Natural killer cell (primary cell): ENCODE results near the gene CSNK1D. TPM values are rescaled to one million over a fixed set of nuclear protein-coding genes. Genes with fewer than 3 reads are reported as not detected.

ENCODE experiments used
- ATAC-seq, 3 donors: fragments of 150-1000 bp in 2 of 3; fragments of 200-7000 bp in 1 of 3; cut with Tn5 transposase; 1 replicate in 1 of 3; 2 replicates in 2 of 3; pipeline ENCODE4 v1.10.0; 2021; ENCODE audit warnings: mild to moderate bottlenecking in 2 of 3, moderate library complexity in 2 of 3
- DNase-seq, 2 donors: peaks; one replicate each; pipeline versions ENCODE4 v3.0.0 to v3.0.0-alpha.2; 2013 to 2021; ENCODE audit warnings: mixed read lengths in 1 of 2
- H3K27ac ChIP-seq: one replicate; pipeline ENCODE4 v1.5.1; 2013; ENCODE audit warnings: mild to moderate bottlenecking, low read length
- H3K27me3 ChIP-seq: one replicate; pipeline ENCODE4 v1.6.1; 2013; ENCODE audit warnings: low read length; ENCODE audit not compliant: control insufficient read depth, insufficient read depth
- H3K36me3 ChIP-seq: one replicate; pipeline ENCODE4 v1.6.1; 2013; ENCODE audit warnings: low read length; ENCODE audit not compliant: control insufficient read depth, insufficient read depth
- H3K4me1 ChIP-seq: one replicate; pipeline ENCODE4 v1.6.1; 2013; ENCODE audit warnings: low read length; ENCODE audit not compliant: control insufficient read depth, insufficient read depth
- H3K4me3 ChIP-seq: one replicate; pipeline ENCODE4 v1.5.1; 2013; ENCODE audit warnings: low read length
- H3K9me3 ChIP-seq: one replicate; pipeline ENCODE4 v1.6.1; 2013; ENCODE audit warnings: low read length; ENCODE audit not compliant: control insufficient read depth, insufficient read depth
- H3K27ac Mint-ChIP-seq, 2 donors: one replicate each; pipeline ENCODE4 v1.8.0; 2022; ENCODE audit warnings: mild to moderate bottlenecking in 2 of 2, mixed read lengths in 2 of 2, moderate library complexity in 1 of 2
- H3K27me3 Mint-ChIP-seq, 2 donors: one replicate each; pipeline ENCODE4 v1.8.0; 2022; ENCODE audit warnings: low read depth in 2 of 2, mixed read lengths in 2 of 2
- H3K36me3 Mint-ChIP-seq: one replicate; pipeline ENCODE4 v1.8.0; 2022; ENCODE audit warnings: mixed read lengths
- H3K4me1 Mint-ChIP-seq, 2 donors: one replicate each; pipeline ENCODE4 v1.8.0; 2022; ENCODE audit warnings: mixed read lengths in 2 of 2
- H3K4me3 Mint-ChIP-seq: one replicate; pipeline ENCODE4 v1.8.0; 2022; ENCODE audit warnings: mild to moderate bottlenecking, moderate library complexity, mixed read lengths
- H3K9me3 Mint-ChIP-seq, 2 donors: one replicate each; pipeline ENCODE4 v1.8.0; 2022; ENCODE audit warnings: mixed read lengths in 2 of 2
- WGBS: methylation state at CpG from one replicate; pipeline ENCODE4 v1.1.7; 2013; ENCODE audit warnings: missing lambda C conversion rate; ENCODE audit not compliant: insufficient coverage; 5-methylcytosine and 5-hydroxymethylcytosine counted together
- intact Hi-C: fragments of 100-400 bp; cut with micrococcal nuclease; formaldehyde crosslinking; loops from one replicate; pipeline ENCODE4 v1.14.2; 2022
- total RNA-seq, 4 donors: library from RNA; stranded (reverse); fragments of 120-200 nt in 1 of 4; gene quantifications; one replicate each; pipeline versions ENCODE4 v1.2.3 to v1.2.4, GENCODE V29; 2013 to 2022
- TF ChIP-seq, protein P1 (sequence below): fragments of 200-600 bp; IDR thresholded peaks from one replicate; pipeline ENCODE4 v1.8.0; 2022; ENCODE audit warnings: antibody characterized with exemption

Gene CSNK1D
- total RNA-seq, 3 donors from 2014 or later (not counting 1 experiment from before 2014, with no cell fraction given): 423 to 475 (median 468) TPM

DNA sequence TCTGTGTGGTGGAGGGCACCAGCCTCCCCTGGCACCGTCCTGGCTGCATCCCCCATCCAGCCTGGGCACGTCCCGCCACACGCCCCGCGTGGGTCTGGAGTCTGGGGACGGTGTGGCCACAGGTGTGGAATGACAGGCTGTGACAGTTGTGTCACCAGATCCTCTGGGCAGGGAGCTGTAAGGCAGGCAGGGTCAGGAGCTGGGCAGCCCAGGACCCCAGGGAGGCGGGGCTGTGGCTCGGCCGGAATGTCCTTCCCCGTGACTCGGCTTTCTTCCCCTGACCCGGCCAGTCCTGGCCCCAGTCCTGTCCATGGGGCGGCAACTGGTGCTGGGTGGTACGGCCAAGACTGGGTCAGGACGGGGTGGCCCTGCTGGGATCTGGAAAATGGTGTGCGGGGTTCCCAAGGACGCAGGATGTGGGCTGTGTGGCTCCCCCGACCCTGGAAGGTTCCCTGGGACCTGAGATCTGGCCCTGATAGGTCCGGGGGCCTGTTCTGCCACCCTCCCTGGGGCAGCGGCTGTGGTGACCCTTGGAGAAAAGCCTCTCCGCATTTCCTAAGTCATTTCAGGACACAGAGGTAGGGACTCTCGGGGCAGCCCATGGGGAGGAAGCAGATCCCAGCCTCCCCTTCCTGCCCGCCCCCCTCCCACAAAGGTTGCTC is 48.0 kb downstream of the CSNK1D start:
- H3K27me3 Mint-ChIP-seq: no peaks in the 10 kb centered on the region
- H3K36me3 Mint-ChIP-seq: no peaks in the 10 kb centered on the region
- intact Hi-C loops: no loop called here
- no peak overlapping the region for H3K4me3 ChIP-seq
- WGBS: 93% methylated on average over 24 of the region's 24 CpGs
- no peaks in the 10 kb centered on the region for H3K27me3 ChIP-seq
- peaks cover 30% of the 10 kb centered on the region for H3K4me1 ChIP-seq
- no peaks in the 10 kb centered on the region for H3K9me3 ChIP-seq
- no peak overlapping the region for H3K4me3 Mint-ChIP-seq
- H3K27ac ChIP-seq: no peak overlapping the region
- peak overlapping the region in 1 of 2 donors; percentile 38 for H3K27ac Mint-ChIP-seq
- DNase-seq (no peak), ATAC-seq (no peak)
- TF ChIP-seq, protein P1, sequence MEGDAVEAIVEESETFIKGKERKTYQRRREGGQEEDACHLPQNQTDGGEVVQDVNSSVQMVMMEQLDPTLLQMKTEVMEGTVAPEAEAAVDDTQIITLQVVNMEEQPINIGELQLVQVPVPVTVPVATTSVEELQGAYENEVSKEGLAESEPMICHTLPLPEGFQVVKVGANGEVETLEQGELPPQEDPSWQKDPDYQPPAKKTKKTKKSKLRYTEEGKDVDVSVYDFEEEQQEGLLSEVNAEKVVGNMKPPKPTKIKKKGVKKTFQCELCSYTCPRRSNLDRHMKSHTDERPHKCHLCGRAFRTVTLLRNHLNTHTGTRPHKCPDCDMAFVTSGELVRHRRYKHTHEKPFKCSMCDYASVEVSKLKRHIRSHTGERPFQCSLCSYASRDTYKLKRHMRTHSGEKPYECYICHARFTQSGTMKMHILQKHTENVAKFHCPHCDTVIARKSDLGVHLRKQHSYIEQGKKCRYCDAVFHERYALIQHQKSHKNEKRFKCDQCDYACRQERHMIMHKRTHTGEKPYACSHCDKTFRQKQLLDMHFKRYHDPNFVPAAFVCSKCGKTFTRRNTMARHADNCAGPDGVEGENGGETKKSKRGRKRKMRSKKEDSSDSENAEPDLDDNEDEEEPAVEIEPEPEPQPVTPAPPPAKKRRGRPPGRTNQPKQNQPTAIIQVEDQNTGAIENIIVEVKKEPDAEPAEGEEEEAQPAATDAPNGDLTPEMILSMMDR: no peak
- no peaks in the 10 kb centered on the region for H3K36me3 ChIP-seq
- H3K4me1 Mint-ChIP-seq: peaks cover 0 to 11% of the 10 kb centered on the region in 2 donors
- no peaks in the 10 kb centered on the region for H3K9me3 Mint-ChIP-seq

- DNase-seq (no peak), ATAC-seq (no peak)
- Histone ChIP-seq H3K4me1 (peaks cover 26% of the 10 kb centered on the region), H3K36me3 (no peaks in the 10 kb centered on the region), H3K4me3 (no peak overlapping the region), H3K9me3 (no peaks in the 10 kb centered on the region), H3K27ac (no peak overlapping the region), H3K27me3 (no peaks in the 10 kb centered on the region)
- Mint-ChIP-seq H3K27ac (no peak overlapping the region), H3K9me3 (no peaks in the 10 kb centered on the region), H3K36me3 (no peaks in the 10 kb centered on the region), H3K4me3 (no peak overlapping the region), H3K27me3 (no peaks in the 10 kb centered on the region), H3K4me1 (peaks cover 0 to 3% of the 10 kb centered on the region in 2 donors)
- TF ChIP-seq, protein P1: no peak
- 77% methylated on average over 8 of the region's 8 CpGs for WGBS
- intact Hi-C loops: no loop called here
Observed at GRCh38 chr17:82224666-82225065, 48.8 kb downstream of the CSNK1D start.

- DNase-seq: no peak
- no peak overlapping the region for H3K4me3 Mint-ChIP-seq
Observed at GRCh38 chr17:82223517-82223916, 50.0 kb downstream of the CSNK1D start.

More at GRCh38 chr17:82223517-82223916, 50.0 kb downstream of the CSNK1D start:
- H3K4me1 Mint-ChIP-seq: peaks cover 0 to 6% of the 10 kb centered on the region in 2 donors
- H3K27me3 Mint-ChIP-seq: no peaks in the 10 kb centered on the region
- H3K9me3 Mint-ChIP-seq: no peaks in the 10 kb centered on the region
- Histone ChIP-seq H3K9me3 (no peaks in the 10 kb centered on the region), H3K27me3 (no peaks in the 10 kb centered on the region), H3K4me3 (no peak overlapping the region), H3K4me1 (peaks cover 30% of the 10 kb centered on the region), H3K27ac (no peak overlapping the region), H3K36me3 (no peaks in the 10 kb centered on the region)
- 86% methylated on average over 5 of the region's 5 CpGs for WGBS
- no peak overlapping the region for H3K27ac Mint-ChIP-seq
- TF ChIP-seq, protein P1: no peak
- no peaks in the 10 kb centered on the region for H3K36me3 Mint-ChIP-seq
- intact Hi-C loops: no loop called here
- ATAC-seq: no peak
